ENCODE data around the gene FADS2. TPM values are rescaled to one million over a fixed set of nuclear protein-coding genes. Genes with fewer than 3 reads are reported as not detected.
A peak's percentile ranks its signal among the peaks of the same experiment; 100 is the strongest.

The FADS2 gene
- total RNA-seq: 100 to 1,000 TPM in 1 of 5 experiments, 10 to 100 TPM in 1, 1 to 10 TPM in 1, under 1 TPM in 2; 0.19 to 192 (median 2.1) TPM
- polyA plus RNA-seq: 10 to 100 TPM in 1 of 2 donors, under 1 TPM in 1; 0.32 to 14.2 TPM
- 1.2 reads per million for total RNA-seq

DNA sequence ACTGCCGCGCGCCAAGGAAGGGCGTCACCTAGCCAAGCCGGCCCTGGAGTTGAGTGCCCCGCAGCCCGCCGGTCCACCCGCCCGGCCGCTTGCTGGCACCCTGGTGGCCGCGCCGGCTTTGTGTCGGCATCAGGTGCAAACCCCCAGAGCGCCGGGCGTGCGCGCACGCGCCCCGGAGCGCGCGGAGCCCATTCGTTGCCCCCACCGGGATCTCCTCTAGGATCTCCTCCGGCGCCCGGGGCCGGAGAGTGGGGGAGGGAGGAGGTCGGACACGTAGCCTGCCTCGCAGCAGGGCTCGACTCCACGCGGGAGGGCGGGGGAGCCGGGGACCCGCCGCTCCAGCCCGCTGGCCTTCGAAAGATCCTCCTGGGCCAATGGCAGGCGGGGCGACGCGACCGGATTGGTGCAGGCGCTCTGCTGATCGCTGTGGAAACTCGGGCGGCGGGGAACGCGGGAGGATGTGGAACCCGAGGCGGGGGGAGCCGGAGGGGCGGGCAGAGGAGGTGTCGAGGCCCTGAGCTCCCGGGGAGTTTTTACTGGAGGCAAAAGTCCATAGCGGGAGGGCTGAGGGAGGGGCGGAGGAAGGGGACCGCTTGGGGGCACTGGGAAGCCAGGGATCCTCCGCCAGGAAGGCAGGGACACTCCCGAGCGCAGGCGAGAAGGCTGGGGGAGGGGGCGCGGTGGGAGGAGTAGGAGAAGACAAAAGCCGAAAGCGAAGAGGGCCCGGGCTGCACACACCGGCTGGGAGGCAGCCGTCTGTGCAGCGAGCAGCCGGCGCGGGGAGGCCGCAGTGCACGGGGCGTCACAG is at the start of gene FADS2:
Gene FADS2 (plus strand): TSS at position 730 of the 808 bp plus-strand sequence. CDS start 91 bp downstream, outside the sequence.
- Mint-ChIP-seq H3K27ac (peak within 1 kb of the TSS in 4 of 9 donors; percentile 14 to 93 (median 80)), H3K4me3 (peak within 1 kb of the TSS; percentile 77 to 91 (median 84))

GRCh38 chr11:61778357-61778886 is 49.7 kb upstream of the FADS2 start:
- intact Hi-C loops (cut with micrococcal nuclease): no loop called here
- Histone ChIP-seq H3K27me3 (ENCODE audit: control insufficient read depth in 2 of 2, insufficient read depth in 2 of 2, low read length in 2 of 2) (no peaks in the 10 kb centered on the region), H3K27ac (ENCODE audit: low read depth, low read length) (no peak overlapping the region), H3K4me1 (ENCODE audit: control insufficient read depth in 2 of 2, insufficient read depth in 2 of 2, low read length in 2 of 2) (peaks cover 4% of the 10 kb centered on the region in 2 donors), H3K36me3 (ENCODE audit: control insufficient read depth in 2 of 3, insufficient read depth in 3 of 3, low read length in 3 of 3) (peaks cover 0 to under 1% (median 0%) of the 10 kb centered on the region in 3 experiments), H3K9me3 (ENCODE audit: control insufficient read depth in 2 of 3, low read length in 3 of 3) (no peaks in the 10 kb centered on the region), H3K4me3 (ENCODE audit: low read length) (no peak overlapping the region)
- Mint-ChIP-seq H3K27ac (peak overlapping the region in 1 of 9 donors; percentile 55), H3K9me3 (no peaks in the 10 kb centered on the region), H3K4me1 (peaks cover 4 to 20% (median 10%) of the 10 kb centered on the region in 7 donors), H3K4me3 (peak overlapping the region in 7 of 10 donors; percentile 63 to 77 (median 70)), H3K27me3 (peaks cover 0 to 6% (median 0%) of the 10 kb centered on the region in 5 donors), H3K36me3 (no peaks in the 10 kb centered on the region)
- ChIA-PET CTCF (interaction anchor here (0.6 kb wide), 1 partner anchor 28 kb away, joined by 3 read pairs; no protein-coding TSS in a partner anchor), POLR2A (no interaction called here)
- no peak for DNase-seq
- no peak for ATAC-seq

More for the DNA sequence above, at the start of gene FADS2:
- CTCF ChIA-PET: interaction anchor here (0.6 to 1.3 kb wide), 2 partner anchors 10 to 510 kb away, joined by 3 read pairs; no protein-coding TSS in a partner anchor
- H3K36me3 ChIP-seq (ENCODE audit: control insufficient read depth in 2 of 3, insufficient read depth in 3 of 3, low read length in 3 of 3): no peaks in the 10 kb centered on the region
- H3K9me3 ChIP-seq (ENCODE audit: control insufficient read depth in 2 of 3, low read length in 3 of 3): no peaks in the 10 kb centered on the region
- DNase-seq: peak; percentile 44 to 94 (median 65)
- H3K27ac ChIP-seq (ENCODE audit: low read depth, low read length): peak within 1 kb of the TSS; percentile 43
- intact Hi-C loops (cut with micrococcal nuclease): loop anchor here (1.0 to 5.0 kb wide), 4 partner anchors 10 to 65 kb away; partner anchors contain the start of genes FADS1 (in 2 of the 2), FEN1 (in 2 of the 2), TMEM258 (in 2 of the 2) and FADS3 (in 1 of the 2)
- peaks cover 0 to 3% (median 0%) of the 10 kb centered on the region in 11 donors for H3K9me3 Mint-ChIP-seq
- peaks cover 10 to 51% (median 21%) of the 10 kb centered on the region in 7 donors for H3K4me1 Mint-ChIP-seq
- H3K27me3 Mint-ChIP-seq: peaks cover 0 to 38% (median 24%) of the 10 kb centered on the region in 5 donors
- H3K36me3 Mint-ChIP-seq: peaks cover 0 to 17% (median 3%) of the 10 kb centered on the region in 5 donors
- POLR2A ChIA-PET: no interaction called here
- no peaks in the 10 kb centered on the region for H3K27me3 ChIP-seq (ENCODE audit: control insufficient read depth in 2 of 2, insufficient read depth in 2 of 2, low read length in 2 of 2)
- peak within 1 kb of the TSS; percentile 64 for H3K4me3 ChIP-seq (ENCODE audit: low read length)
- peak; percentile 92 for ATAC-seq
- H3K4me1 ChIP-seq (ENCODE audit: control insufficient read depth in 2 of 2, insufficient read depth in 2 of 2, low read length in 2 of 2): peaks cover 5 to 11% of the 10 kb centered on the region in 2 donors

- CTCF ChIA-PET: interaction anchor here (0.6 kb wide), 1 partner anchor 28 kb away, joined by 3 read pairs; no protein-coding TSS in a partner anchor
- Mint-ChIP-seq H3K9me3 (no peaks in the 10 kb centered on the region), H3K27me3 (peaks cover 0 to 6% (median 0%) of the 10 kb centered on the region in 5 donors), H3K27ac (no peak overlapping the region), H3K4me3 (peak overlapping the region in 1 of 10 donors; percentile 44), H3K4me1 (peaks cover 4 to 20% (median 10%) of the 10 kb centered on the region in 7 donors), H3K36me3 (peaks cover 0 to under 1% (median 0%) of the 10 kb centered on the region in 5 donors)
- Histone ChIP-seq H3K36me3 (ENCODE audit: control insufficient read depth in 2 of 3, insufficient read depth in 3 of 3, low read length in 3 of 3) (peaks cover 0 to 6% (median 0%) of the 10 kb centered on the region in 3 experiments), H3K27me3 (ENCODE audit: control insufficient read depth in 2 of 2, insufficient read depth in 2 of 2, low read length in 2 of 2) (no peaks in the 10 kb centered on the region), H3K4me1 (ENCODE audit: control insufficient read depth in 2 of 2, insufficient read depth in 2 of 2, low read length in 2 of 2) (peaks cover 4% of the 10 kb centered on the region in 2 donors), H3K27ac (ENCODE audit: low read depth, low read length) (no peak overlapping the region), H3K4me3 (ENCODE audit: low read length) (no peak overlapping the region), H3K9me3 (ENCODE audit: control insufficient read depth in 2 of 3, low read length in 3 of 3) (no peaks in the 10 kb centered on the region)
- intact Hi-C loops (cut with micrococcal nuclease): no loop called here
- no peak for ATAC-seq
- DNase-seq: no peak
- POLR2A ChIA-PET: no interaction called here
Measured at GRCh38 chr11:61778920-61779650, 49.0 kb upstream of the FADS2 start.

- ATAC-seq (no peak), DNase-seq (no peak)
- Histone ChIP-seq H3K27me3 (ENCODE audit: control insufficient read depth in 2 of 2, insufficient read depth in 2 of 2, low read length in 2 of 2) (no peaks in the 10 kb centered on the region), H3K9me3 (ENCODE audit: control insufficient read depth in 2 of 3, low read length in 3 of 3) (no peaks in the 10 kb centered on the region), H3K4me3 (ENCODE audit: low read length) (no peak overlapping the region), H3K36me3 (ENCODE audit: control insufficient read depth in 2 of 3, insufficient read depth in 3 of 3, low read length in 3 of 3) (peaks cover 0 to 14% (median 3%) of the 10 kb centered on the region in 3 experiments), H3K27ac (ENCODE audit: low read depth, low read length) (no peak overlapping the region), H3K4me1 (ENCODE audit: control insufficient read depth in 2 of 2, insufficient read depth in 2 of 2, low read length in 2 of 2) (peaks cover 4% of the 10 kb centered on the region in 2 donors)
- no peak overlapping the region for H3K27ac Mint-ChIP-seq
- H3K36me3 Mint-ChIP-seq: peaks cover 0 to 8% (median 0%) of the 10 kb centered on the region in 5 donors
- H3K4me1 Mint-ChIP-seq: peaks cover 4 to 20% (median 11%) of the 10 kb centered on the region in 7 donors
- intact Hi-C loops (cut with micrococcal nuclease): no loop called here
- no peaks in the 10 kb centered on the region for H3K9me3 Mint-ChIP-seq
- H3K27me3 Mint-ChIP-seq: peaks cover 0 to 6% (median 0%) of the 10 kb centered on the region in 5 donors
- CTCF ChIA-PET: no interaction called here
- POLR2A ChIA-PET: no interaction called here
- H3K4me3 Mint-ChIP-seq: peak overlapping the region in 1 of 10 donors; percentile 44
Measured at GRCh38 chr11:61779666-61780525, 48.2 kb upstream of the FADS2 start.

DNA sequence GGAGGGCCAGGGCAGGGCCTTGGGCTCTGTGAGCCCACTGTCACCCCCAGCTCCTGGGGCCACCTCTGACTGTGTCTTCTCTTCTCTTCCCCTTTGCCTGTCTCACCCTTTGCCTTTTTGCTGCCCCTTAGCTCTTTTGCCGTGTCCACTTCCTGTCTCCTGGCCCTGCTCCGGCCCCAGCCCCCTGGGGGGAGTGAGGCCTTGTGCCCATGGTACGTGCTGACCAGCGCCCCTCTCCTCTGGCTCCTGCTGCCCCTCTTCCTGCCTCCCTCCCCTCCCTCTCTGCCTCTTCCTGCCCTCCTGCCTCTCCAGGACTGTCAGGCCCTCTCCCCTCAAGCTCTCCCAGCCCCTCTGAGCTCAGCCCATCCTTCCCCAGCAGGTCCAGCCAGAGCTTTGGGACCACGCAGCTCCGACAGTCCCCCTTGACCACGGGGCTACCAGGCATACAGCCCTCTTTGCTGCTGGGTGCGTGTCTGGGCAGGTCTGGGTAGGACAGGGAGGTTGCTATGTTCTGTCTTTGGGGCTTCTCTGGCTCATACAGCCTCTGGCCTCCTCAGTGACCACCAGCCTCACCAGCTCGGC is 47.4 kb upstream of the FADS2 start:
- H3K4me3 ChIP-seq (ENCODE audit: low read length): no peak overlapping the region
- DNase-seq (no peak), ATAC-seq (no peak)
- peaks cover 0 to 22% (median 3%) of the 10 kb centered on the region in 3 experiments for H3K36me3 ChIP-seq (ENCODE audit: control insufficient read depth in 2 of 3, insufficient read depth in 3 of 3, low read length in 3 of 3)
- H3K27me3 ChIP-seq (ENCODE audit: control insufficient read depth in 2 of 2, insufficient read depth in 2 of 2, low read length in 2 of 2): no peaks in the 10 kb centered on the region
- POLR2A ChIA-PET: no interaction called here
- CTCF ChIA-PET: no interaction called here
- Mint-ChIP-seq H3K36me3 (peaks cover 0 to 10% (median 0%) of the 10 kb centered on the region in 5 donors), H3K4me1 (peaks cover 4 to 15% (median 13%) of the 10 kb centered on the region in 7 donors), H3K27me3 (peaks cover 0 to 5% (median 0%) of the 10 kb centered on the region in 5 donors), H3K27ac (no peak overlapping the region), H3K4me3 (peak overlapping the region in 1 of 10 donors; percentile 38), H3K9me3 (no peaks in the 10 kb centered on the region)
- H3K27ac ChIP-seq (ENCODE audit: low read depth, low read length): no peak overlapping the region
- intact Hi-C loops (cut with micrococcal nuclease): no loop called here
- H3K4me1 ChIP-seq (ENCODE audit: control insufficient read depth in 2 of 2, insufficient read depth in 2 of 2, low read length in 2 of 2): peaks cover 4% of the 10 kb centered on the region in 2 donors
- no peaks in the 10 kb centered on the region for H3K9me3 ChIP-seq (ENCODE audit: control insufficient read depth in 2 of 3, low read length in 3 of 3)
